Measurements from ENCODE around the gene NCKAP5. TPM values are rescaled to one million over a fixed set of nuclear protein-coding genes. Genes with fewer than 3 reads are reported as not detected.

NCKAP5 gene
- total and polyA plus RNA-seq, 2 experiments from 2014 or later = 2.2 to 5.5 TPM

DNA sequence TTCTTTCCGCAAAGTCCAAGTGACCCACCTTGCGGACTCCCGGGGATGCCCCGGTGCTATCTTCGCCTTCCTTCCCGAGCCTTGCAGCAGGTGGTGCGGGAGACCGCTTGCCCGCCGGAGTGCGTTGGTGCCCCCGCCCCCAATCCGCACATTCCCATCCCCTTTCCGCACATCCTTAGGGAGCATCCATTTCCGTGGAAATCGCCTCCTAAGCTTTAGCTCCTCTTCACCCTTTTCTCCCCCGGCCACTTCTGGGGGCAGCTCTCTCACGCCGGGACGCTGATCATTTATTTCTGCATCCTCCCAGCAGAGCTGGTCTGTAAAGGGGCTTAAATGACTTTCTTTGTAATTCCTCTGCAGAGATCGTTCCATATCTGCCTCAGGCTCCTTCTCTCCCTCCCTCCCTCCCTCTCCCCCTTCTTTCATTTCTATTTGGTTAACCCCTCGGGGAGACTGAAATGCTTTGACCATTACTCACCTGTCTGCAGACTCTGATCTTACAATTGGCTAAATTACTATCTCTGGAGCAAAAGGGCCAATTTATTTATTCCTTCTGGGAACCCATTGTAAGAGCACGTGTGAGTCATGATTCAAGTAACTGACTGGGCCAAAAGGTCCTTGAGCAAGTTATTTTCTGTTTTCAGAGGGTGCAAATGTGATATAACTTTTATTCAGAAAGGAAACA lies 897.0 kb downstream of the NCKAP5 start:
- peak overlapping the region; percentile 69 for H2AFZ ChIP-seq
- H3K27ac ChIP-seq = no peak overlapping the region
- H3K4me3 ChIP-seq = peak overlapping the region; percentile 58
- peaks cover 47% of the 10 kb centered on the region for H3K27me3 ChIP-seq
- H3K9me2 ChIP-seq (replicated peaks; ENCODE audit: insufficient read depth) = no peaks in the 10 kb centered on the region
- H3K36me3 ChIP-seq (replicated peaks; ENCODE audit: insufficient read depth, low read depth) = no peaks in the 10 kb centered on the region
- H3K79me2 ChIP-seq = no peaks in the 10 kb centered on the region
- DNase-seq (ENCODE audit: low spot score) = peak; percentile 37
- H3K9me3 ChIP-seq (ENCODE audit: low read depth) = no peaks in the 10 kb centered on the region
- H3K4me1 ChIP-seq (ENCODE audit: insufficient read depth) = peaks cover 8% of the 10 kb centered on the region
- TF ChIP-seq EZH2 (IDR thresholded peaks at IDR 0.05; ENCODE audit: borderline replicate concordance) = no peak
- TF ChIP-seq CTCF (IDR thresholded peaks at IDR 0.05; ENCODE audit: poor library complexity) = no peak
- 2% methylated on average over 22 of the region's 23 CpGs for WGBS (ENCODE audit: low lambda C conversion rate, missing lambda C conversion rate)
- peak overlapping the region; percentile 97 for H3K4me2 ChIP-seq
- no peaks in the 10 kb centered on the region for H4K20me1 ChIP-seq (ENCODE audit: insufficient read depth, poor library complexity, severe bottlenecking)

GRCh38 chr2:132670496-132671150 lies 897.6 kb downstream of the NCKAP5 start:
- Histone ChIP-seq H3K4me1 (ENCODE audit: insufficient read depth) (peaks cover 8% of the 10 kb centered on the region), H3K4me3 (peak overlapping the region; percentile 58), H4K20me1 (ENCODE audit: insufficient read depth, poor library complexity, severe bottlenecking) (no peaks in the 10 kb centered on the region), H3K27ac (no peak overlapping the region), H3K27me3 (peaks cover 48% of the 10 kb centered on the region), H3K4me2 (peak overlapping the region; percentile 97), H3K9me3 (ENCODE audit: low read depth) (no peaks in the 10 kb centered on the region), H2AFZ (peak overlapping the region; percentile 69), H3K36me3 (replicated peaks; ENCODE audit: insufficient read depth, low read depth) (no peaks in the 10 kb centered on the region), H3K79me2 (no peaks in the 10 kb centered on the region), H3K9me2 (replicated peaks; ENCODE audit: insufficient read depth) (no peaks in the 10 kb centered on the region)
- peak; percentile 49 for DNase-seq (ENCODE audit: low spot score)
- WGBS (ENCODE audit: low lambda C conversion rate, missing lambda C conversion rate) = 1% methylated on average over 41 of the region's 44 CpGs
- TF ChIP-seq EZH2phosphoT487 (IDR thresholded peaks at IDR 0.05; ENCODE audit: low read depth, severe bottlenecking, unreplicated experiment) (no peak), CTCF (IDR thresholded peaks at IDR 0.05; ENCODE audit: poor library complexity) (no peak), EZH2 (IDR thresholded peaks at IDR 0.05; ENCODE audit: borderline replicate concordance) (no peak)

- peaks cover 48% of the 10 kb centered on the region for H3K27me3 ChIP-seq
- 1% methylated on average over 48 of the region's 59 CpGs for WGBS (ENCODE audit: low lambda C conversion rate, missing lambda C conversion rate)
These were observed 898.3 kb downstream of the NCKAP5 start, which contains the start of gene LYPD1 for GRCh38 chr2:132669908-132670495. Gene LYPD1 (minus strand): TSS chr2:132670205. CDS start chr2:132669932, 273 bp downstream.

More at GRCh38 chr2:132669908-132670495, 898.3 kb downstream of the NCKAP5 start, which contains the start of gene LYPD1:
- Histone ChIP-seq H4K20me1 (ENCODE audit: insufficient read depth, poor library complexity, severe bottlenecking) (no peaks in the 10 kb centered on the region), H3K79me2 (no peaks in the 10 kb centered on the region), H3K4me3 (peak within 1 kb of the TSS; percentile 58), H3K4me2 (peak within 1 kb of the TSS; percentile 97), H2AFZ (peak within 1 kb of the TSS; percentile 69), H3K36me3 (replicated peaks; ENCODE audit: insufficient read depth, low read depth) (no peaks in the 10 kb centered on the region), H3K9me2 (replicated peaks; ENCODE audit: insufficient read depth) (no peaks in the 10 kb centered on the region), H3K4me1 (ENCODE audit: insufficient read depth) (peaks cover 8% of the 10 kb centered on the region), H3K27ac (no peak within 1 kb of the TSS), H3K9me3 (ENCODE audit: low read depth) (no peaks in the 10 kb centered on the region)
- peak; percentile 55 for DNase-seq (ENCODE audit: low spot score)
- TF ChIP-seq EZH2 (IDR thresholded peaks at IDR 0.05; ENCODE audit: borderline replicate concordance) (no peak), CTCF (IDR thresholded peaks at IDR 0.05; ENCODE audit: poor library complexity) (no peak), EZH2phosphoT487 (IDR thresholded peaks at IDR 0.05; ENCODE audit: low read depth, severe bottlenecking, unreplicated experiment) (no peak)
